Stimulated activated CD8-positive, alpha-beta memory T cell treated with anti-CD3 and anti-CD28 coated beads, Interleukin-4, amount 100 ng/mL, for 48 hours (primary cell): ENCODE measurements around the gene HSD11B1L.

Experiments
- DNase-seq: peaks from one replicate; pipeline ENCODE4 v3.0.0-alpha.2; 2020

Gene HSD11B1L

GRCh38 chr19:5680437-5681368 lies at the start of gene HSD11B1L, which contains the start of gene MICOS13:
Gene HSD11B1L, plus strand, starts transcription at chr19:5681027. Its CDS starts 3,806 bp downstream, at chr19:5684833.
Gene MICOS13, minus strand, starts transcription at chr19:5680516. Its CDS starts 30 bp downstream, at chr19:5680486.
- DNase-seq, result peak; percentile 99

GRCh38 chr19:5631567-5632240 lies 49.1 kb upstream of the HSD11B1L start:
- no peak for DNase-seq

- no peak for DNase-seq
These were observed 48.6 kb upstream of the HSD11B1L start for GRCh38 chr19:5632241-5632612.

DNA sequence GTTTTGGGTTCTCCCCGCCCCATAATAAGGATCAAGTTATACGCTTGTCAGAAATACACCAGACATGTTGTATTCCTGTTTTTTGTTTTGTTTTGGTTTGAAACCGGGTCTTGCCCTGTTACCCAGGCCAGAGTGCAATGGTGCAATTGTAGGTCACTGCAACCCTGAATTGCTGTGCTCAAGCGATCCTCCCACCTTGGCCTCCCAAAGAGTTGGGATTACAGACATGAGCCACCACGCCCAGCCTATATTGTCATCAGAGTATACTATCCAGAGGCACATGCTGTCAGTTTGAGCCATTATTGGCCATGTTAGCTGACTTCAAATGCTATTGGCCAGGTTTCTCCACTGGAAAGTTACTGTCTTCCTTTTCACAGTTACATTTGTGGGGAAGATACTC lies 48.2 kb upstream of the HSD11B1L start:
- no peak for DNase-seq

GRCh38 chr19:5635427-5635826 lies 45.4 kb upstream of the HSD11B1L start:
- DNase-seq, result no peak

DNA sequence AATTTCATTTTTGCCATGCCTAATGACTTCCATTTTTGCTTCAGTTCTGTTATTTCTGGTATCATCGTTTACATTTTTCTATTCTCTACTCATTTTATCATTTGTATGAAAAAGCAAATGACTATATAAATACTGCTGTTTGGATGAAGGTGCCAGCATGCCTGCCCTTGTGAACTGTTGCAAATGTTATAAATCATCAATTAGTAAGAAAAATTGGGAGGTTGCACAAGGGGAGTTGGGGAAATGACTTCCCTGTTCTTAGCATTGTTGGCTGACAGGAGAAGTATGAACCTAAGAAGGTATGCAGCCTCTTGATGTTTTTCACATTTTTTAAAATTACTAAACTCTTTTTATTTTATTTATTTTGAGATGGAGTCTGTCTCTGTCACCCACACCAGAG lies 42.9 kb upstream of the HSD11B1L start:
- no peak for DNase-seq

DNA sequence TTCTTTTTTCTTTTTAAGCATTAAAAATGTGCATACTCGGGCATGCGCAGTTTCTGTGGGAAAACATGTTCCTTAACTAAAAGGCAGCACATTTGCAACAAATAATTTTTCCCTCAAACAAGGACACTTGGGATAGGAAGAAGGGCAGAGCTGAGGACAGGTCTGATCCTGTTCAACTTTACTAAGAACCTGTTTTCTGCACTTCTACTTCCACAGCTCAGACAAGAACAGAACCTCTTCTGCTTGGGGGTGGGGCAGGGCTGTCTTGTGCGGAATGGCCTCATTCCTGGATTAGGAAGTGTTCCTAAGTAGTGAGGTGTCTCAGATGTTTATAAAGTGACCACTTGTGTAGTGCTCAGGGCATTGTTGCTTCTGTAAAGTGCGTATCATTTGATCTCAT lies 39.7 kb upstream of the HSD11B1L start:
- no peak for DNase-seq

DNA sequence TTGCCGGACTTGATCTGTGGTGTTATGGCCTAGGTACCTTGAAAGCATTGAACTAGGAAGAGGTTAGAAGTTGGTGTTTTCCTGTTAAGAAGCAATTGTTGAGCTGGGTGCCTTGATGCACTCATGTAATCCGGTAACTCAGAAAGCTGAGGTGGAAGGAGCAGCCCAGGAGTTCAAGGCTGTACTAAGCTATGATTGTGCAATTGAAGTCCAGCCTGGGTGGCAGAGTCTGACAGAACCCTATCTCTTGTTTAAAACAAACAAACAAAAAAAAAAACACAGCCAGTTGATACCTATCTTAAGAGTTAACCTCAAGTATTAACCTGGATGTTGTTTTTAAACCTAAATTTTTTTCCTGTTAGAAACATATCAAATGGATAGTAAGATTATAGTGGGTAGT lies 38.6 kb upstream of the HSD11B1L start:
- no peak for DNase-seq

- DNase-seq, result no peak
These were observed 37.8 kb upstream of the HSD11B1L start for GRCh38 chr19:5643060-5643459.

- DNase-seq, result no peak
These were observed 36.8 kb upstream of the HSD11B1L start for GRCh38 chr19:5644037-5644436.

DNA sequence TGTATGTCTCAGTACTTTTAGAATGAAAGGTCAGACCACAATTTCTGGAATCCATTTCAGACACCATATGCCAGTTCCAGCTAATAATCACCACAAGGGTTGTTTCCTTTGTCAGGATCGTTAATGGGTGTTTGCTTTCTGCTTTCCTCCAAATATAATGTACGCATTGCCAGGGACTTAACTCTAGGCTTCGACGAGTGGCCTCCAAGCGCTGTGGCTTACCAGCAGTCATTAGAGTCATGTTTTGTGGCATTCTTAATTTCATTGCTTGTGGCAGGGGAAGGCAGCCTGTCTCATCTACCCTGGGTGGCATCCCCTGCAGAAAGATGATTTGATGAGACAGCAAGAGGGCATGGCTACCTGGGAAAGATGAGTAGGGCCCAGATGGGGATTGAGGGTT lies 35.4 kb upstream of the HSD11B1L start:
- DNase-seq, result no peak

DNA sequence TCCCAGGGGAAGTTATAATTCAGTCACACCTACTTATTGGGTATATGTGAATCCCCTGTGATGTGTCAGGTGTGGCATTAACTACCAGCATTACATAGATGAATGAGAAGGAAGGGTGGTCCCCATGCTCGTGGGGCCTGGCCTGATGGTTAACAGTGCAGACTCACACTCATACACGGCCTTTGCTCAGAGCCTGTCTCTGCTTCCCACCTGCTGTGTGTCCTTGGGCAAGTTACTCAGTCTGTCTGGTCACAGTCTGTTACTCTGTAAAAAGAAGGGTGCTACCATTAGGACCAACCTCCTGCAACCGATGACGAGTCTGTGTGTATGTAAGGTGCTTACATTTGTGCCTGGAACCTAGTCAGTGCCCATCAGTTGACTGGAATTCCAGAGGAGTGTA lies 34.1 kb upstream of the HSD11B1L start:
- no peak for DNase-seq

DNA sequence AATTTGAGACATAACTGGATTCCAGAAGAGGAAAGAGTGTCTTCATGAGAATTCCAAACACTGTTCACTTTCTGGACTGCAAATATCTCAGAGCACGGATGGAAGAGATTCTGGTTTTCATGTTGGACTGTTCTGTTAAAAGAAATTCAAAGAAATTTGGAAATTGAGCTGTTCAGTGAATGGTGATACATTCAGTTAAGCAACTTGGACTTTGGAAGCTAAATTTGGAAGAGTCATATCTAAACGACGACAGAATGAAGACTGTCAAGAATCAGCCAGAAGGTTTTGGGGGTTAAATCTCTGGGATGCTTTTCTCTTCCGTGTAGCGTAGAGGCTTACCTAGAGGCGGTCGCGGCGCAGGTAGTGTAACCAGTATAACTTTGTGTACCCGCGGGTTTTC lies 32.4 kb upstream of the HSD11B1L start:
- DNase-seq, result no peak

- no peak for DNase-seq
These were observed 29.5 kb upstream of the HSD11B1L start for GRCh38 chr19:5651361-5651760.

DNA sequence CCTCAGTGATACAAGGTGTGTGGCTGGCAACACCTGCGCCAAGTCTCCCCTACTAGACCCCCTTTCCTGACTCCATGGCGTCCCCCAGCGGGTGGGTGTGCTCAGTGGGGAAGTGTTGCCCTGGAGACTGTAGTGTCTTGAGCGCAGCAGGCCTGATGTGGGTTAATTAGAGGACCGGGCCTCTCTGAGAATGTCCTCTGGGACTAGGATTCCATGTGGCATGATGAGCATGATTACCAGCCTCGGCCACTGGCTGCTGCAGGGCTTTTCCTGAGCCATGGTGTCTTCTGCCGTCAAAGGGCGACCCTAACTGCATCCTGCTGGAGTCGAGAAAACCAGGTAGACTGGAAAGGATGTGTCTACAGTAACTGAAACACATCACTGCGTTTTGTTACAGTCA lies 28.6 kb upstream of the HSD11B1L start:
- no peak for DNase-seq

GRCh38 chr19:5654931-5655330 lies 25.9 kb upstream of the HSD11B1L start:
- no peak for DNase-seq

GRCh38 chr19:5655412-5655811 lies 25.4 kb upstream of the HSD11B1L start:
- DNase-seq, result no peak

DNA sequence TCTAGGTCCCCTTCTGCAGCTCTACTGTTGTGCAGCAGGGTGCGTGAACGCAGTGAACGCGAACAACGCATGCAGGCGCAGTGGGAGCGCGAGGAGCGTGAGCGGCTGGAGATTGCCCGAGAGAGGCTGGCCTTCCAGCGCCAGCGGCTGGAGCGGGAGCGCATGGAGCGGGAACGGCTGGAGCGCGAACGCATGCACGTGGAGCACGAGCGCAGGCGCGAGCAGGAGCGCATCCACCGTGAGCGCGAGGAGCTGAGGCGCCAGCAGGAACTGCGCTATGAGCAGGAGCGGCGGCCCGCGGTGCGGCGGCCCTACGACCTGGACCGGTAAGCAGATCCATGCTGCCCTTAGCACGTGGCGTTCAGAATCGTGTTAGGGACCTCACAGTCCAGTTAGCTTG lies 19.3 kb upstream of the HSD11B1L start:
- no peak for DNase-seq

DNA sequence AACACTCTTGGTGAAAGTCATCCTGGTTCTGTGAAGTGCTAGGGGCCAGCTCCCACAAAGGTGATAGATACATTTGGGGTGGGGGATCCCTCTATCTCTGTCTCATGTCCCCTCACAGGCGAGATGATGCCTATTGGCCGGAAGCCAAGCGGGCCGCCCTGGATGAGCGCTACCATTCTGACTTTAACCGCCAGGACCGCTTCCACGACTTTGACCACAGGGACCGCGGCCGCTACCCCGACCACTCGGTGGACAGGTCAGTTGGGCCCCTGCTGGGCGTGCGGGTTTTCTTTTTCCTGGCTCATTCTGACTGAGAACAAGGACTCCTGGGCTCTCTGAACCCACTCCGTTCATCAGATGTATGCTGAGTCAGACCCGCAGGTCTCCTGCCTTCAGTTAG lies 16.9 kb upstream of the HSD11B1L start:
- no peak for DNase-seq

DNA sequence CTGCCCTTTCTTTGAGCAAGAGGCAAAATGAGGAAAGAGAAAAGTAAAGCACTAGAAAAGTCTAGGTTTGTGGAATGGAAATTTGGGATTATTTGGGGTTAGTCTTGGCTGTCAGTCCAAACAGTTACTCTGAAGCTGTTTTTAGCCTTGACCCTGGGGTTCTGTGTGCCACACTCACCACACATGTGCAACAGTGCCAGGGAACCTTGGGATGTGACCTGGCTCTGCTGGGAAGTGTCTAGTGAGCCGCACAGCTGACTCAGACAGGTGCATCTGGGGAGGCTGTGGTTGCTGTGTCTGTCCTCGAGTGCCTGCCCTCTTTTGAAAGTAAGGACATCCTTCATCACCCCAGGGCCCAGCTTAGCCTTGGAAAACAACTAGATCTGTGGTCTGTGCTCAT lies 16.3 kb upstream of the HSD11B1L start:
- no peak for DNase-seq

- no peak for DNase-seq
These were observed 14.9 kb upstream of the HSD11B1L start for GRCh38 chr19:5665781-5666513.

DNA sequence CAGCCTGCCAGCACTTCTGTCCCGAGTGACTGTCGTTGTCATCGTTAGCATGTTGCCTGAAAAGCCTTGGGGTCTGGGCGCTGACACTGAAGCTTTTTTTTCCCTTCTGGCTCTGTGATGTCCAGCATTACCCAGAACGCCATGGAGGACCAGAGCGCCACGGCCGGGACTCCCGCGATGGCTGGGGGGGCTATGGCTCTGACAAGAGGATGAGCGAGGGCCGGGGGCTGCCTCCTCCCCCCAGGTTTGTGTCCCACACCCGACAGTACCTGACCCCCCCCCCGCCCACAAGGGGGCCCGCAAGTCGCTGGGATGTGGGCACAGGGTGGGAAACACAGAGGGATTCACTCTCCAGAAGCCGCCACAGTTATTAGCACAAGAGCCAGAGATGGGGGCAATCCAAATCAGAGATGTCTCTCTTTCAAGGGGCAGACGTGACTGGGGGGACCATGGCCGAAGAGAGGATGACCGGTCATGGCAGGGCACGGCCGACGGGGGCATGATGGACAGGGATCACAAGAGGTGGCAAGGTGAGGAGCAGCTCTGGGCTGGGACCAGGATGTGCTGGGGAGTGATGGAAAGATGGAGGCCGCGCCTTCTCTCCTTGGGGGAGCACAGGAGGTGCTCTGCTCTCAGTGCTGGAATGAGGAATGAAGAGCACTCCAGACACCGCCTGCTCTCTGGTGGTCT lies 13.8 kb upstream of the HSD11B1L start:
- DNase-seq, result no peak

- DNase-seq, result no peak
These were observed 13.0 kb upstream of the HSD11B1L start for GRCh38 chr19:5667751-5668271.
